ENCODE data around the gene KRT4. TPM values are rescaled to one million over a fixed set of nuclear protein-coding genes. Genes with fewer than 3 reads are reported as not detected.

KRT4 gene
- total RNA-seq, 2 donors from 2014 or later: not detected

DNA sequence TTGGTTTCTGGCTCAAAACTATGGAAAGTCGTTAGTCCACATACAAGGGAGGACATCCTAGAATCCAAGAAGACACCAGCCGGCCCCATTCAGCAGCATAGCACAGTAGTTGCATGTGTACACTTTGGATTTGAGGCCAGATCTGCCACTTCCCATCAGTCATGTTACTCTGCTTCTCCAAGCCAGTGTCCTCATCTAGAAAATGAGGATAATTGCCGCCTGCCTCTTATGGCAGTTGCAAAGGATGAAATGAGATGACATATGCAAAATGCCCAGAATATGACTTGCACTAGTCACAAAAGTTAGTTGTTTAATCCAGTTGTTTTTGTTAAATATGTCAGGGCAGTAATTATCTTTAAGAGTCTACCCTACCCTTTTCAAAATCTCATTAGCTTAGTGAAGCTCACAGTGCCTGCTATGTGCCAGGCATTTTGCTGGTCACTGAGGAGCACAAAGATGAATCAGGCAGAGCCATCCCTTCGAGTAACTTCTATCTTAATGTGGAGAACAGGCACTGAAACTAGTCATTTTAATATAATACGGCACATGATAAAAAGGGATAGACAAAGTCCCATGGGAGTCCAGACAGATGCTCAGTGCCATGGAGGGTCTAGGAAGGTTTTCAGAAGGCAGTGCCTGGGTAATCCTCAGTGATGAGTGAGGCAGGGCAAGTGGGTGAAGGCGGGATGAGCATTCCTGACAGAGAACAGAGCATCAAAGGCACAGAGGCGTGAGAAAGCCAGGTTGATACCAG, 30.2 kb downstream of the KRT4 start:
- no peak overlapping the region for H3K4me3 ChIP-seq
- TF ChIP-seq, protein P1, sequence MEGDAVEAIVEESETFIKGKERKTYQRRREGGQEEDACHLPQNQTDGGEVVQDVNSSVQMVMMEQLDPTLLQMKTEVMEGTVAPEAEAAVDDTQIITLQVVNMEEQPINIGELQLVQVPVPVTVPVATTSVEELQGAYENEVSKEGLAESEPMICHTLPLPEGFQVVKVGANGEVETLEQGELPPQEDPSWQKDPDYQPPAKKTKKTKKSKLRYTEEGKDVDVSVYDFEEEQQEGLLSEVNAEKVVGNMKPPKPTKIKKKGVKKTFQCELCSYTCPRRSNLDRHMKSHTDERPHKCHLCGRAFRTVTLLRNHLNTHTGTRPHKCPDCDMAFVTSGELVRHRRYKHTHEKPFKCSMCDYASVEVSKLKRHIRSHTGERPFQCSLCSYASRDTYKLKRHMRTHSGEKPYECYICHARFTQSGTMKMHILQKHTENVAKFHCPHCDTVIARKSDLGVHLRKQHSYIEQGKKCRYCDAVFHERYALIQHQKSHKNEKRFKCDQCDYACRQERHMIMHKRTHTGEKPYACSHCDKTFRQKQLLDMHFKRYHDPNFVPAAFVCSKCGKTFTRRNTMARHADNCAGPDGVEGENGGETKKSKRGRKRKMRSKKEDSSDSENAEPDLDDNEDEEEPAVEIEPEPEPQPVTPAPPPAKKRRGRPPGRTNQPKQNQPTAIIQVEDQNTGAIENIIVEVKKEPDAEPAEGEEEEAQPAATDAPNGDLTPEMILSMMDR (IDR thresholded peaks at IDR 0.05): no peak
- H3K27ac ChIP-seq: no peak overlapping the region
- H3K27me3 ChIP-seq (replicated peaks; ENCODE audit: insufficient read depth): no peaks in the 10 kb centered on the region
- H3K4me1 ChIP-seq (ENCODE audit: control insufficient read depth in 1 of 2, low read depth in 2 of 2): no peaks in the 10 kb centered on the region
- no peaks in the 10 kb centered on the region for H3K36me3 ChIP-seq
- H3K9me3 ChIP-seq: no peaks in the 10 kb centered on the region
- DNase-seq (ENCODE audit: low spot score) (no peak), ATAC-seq (ENCODE audit: insufficient number of reproducible peaks, low FRiP score, low read depth) (no peak)

DNA sequence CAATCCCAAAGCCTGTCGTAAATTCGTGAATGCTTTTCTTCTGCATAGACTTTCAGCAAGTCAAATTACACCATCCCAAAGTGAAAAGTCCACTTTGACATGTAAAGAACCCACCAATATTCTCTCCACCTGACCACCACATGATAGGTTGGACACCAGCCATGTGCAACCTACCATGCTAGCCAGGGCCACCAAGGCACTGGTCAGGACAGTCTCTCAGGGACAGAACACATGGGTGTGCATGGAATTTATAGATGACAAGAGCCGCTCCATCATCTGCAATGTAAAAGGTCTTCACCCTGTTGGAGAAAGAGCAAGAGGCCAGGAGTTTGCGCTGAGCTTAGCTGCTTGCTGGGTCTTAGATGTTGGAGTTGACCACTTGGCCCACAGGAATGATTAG, 31.4 kb downstream of the KRT4 start:
- Histone ChIP-seq H3K27ac (no peak overlapping the region), H3K36me3 (no peaks in the 10 kb centered on the region), H3K4me3 (no peak overlapping the region), H3K27me3 (replicated peaks; ENCODE audit: insufficient read depth) (no peaks in the 10 kb centered on the region), H3K4me1 (ENCODE audit: control insufficient read depth in 1 of 2, low read depth in 2 of 2) (no peaks in the 10 kb centered on the region), H3K9me3 (no peaks in the 10 kb centered on the region)
- TF ChIP-seq, protein P1 (IDR thresholded peaks at IDR 0.05): no peak
- DNase-seq (ENCODE audit: low spot score) (no peak), ATAC-seq (ENCODE audit: insufficient number of reproducible peaks, low FRiP score, low read depth) (no peak)

DNA sequence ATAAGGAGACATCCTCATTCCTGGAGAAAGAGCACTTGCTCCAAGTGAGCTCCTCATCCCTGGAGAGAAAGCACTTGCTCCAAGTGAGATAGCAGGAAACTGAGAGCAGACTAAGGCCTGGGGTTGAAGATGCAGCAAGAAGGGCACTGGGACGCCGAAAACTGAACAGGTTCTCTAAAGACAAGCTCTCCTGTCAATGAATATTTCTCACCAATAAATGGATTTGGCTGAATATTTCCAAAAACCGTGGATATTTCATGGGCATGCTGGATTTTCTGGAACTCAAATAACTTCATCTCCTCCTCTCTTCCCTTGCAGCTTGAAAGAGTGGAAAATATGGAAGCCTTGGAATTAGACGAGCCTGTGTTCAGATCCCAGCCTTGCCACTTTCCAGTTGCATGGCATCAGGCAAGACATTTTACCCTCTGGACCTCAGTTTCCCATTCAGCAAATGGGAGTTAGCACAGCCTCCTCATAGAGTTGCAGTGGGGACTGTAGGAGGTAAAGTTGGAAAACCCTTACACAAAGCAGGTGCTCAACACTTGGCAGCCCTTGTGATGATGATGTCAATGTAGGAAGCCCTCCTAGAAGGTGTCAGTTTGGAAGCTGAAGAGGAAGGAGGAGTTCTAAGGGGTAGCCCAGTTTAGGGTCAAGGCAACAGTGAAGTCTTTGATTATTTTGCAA, 32.4 kb downstream of the KRT4 start:
- TF ChIP-seq, protein P1 (IDR thresholded peaks at IDR 0.05): no peak
- ATAC-seq (ENCODE audit: insufficient number of reproducible peaks, low FRiP score, low read depth) (no peak), DNase-seq (ENCODE audit: low spot score) (no peak)
- H3K36me3 ChIP-seq: no peaks in the 10 kb centered on the region
- no peak overlapping the region for H3K4me3 ChIP-seq
- H3K27ac ChIP-seq: no peak overlapping the region
- H3K9me3 ChIP-seq: no peaks in the 10 kb centered on the region
- H3K4me1 ChIP-seq (ENCODE audit: control insufficient read depth in 1 of 2, low read depth in 2 of 2): no peaks in the 10 kb centered on the region
- no peaks in the 10 kb centered on the region for H3K27me3 ChIP-seq (replicated peaks; ENCODE audit: insufficient read depth)

DNA sequence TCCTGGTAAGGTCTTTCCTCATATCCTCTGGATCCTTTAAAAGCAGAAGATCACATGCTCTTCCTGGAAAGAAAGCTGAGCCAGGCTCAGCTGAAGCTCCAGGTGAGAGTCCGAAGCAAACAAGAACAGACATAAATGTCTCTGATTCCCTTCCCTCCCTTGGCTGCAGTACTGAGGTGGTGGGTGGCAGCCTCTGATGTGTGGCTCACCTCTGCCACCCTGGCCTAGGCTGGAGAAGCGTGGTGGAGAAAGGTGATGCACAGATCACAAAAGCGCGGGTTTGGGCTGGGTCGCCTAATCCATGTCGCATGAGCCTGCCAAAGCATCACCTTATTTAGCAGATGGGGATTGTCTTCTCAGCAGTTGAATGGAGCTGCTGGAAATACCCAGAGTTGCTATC, 34.0 kb downstream of the KRT4 start:
- Histone ChIP-seq H3K9me3 (no peaks in the 10 kb centered on the region), H3K36me3 (no peaks in the 10 kb centered on the region), H3K4me1 (ENCODE audit: control insufficient read depth in 1 of 2, low read depth in 2 of 2) (no peaks in the 10 kb centered on the region), H3K27me3 (replicated peaks; ENCODE audit: insufficient read depth) (no peaks in the 10 kb centered on the region), H3K27ac (no peak overlapping the region), H3K4me3 (no peak overlapping the region)
- TF ChIP-seq, protein P1 (IDR thresholded peaks at IDR 0.05): no peak
- DNase-seq (ENCODE audit: low spot score): no peak
- ATAC-seq (ENCODE audit: insufficient number of reproducible peaks, low FRiP score, low read depth): no peak

DNA sequence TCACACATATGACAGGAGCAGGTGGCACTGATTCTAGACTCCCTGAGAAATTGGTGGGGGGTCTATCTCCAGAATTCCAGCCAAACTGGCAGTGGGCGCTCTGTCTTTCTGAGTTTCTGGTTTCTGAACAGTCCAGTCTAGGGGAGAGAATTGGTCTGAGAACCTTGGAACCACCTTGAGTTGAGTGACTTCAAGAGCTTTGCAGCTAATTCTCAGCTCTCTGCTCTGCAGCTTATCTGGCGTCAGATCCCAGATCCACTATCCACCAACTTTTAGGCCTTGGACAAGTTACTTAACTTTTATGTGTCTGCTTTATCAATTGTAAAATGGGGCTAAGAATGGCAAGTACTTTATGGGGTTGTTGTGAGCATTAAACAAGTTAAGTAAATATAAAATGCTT, 35.1 kb downstream of the KRT4 start:
- no peak for DNase-seq (ENCODE audit: low spot score)
- Histone ChIP-seq H3K4me1 (ENCODE audit: control insufficient read depth in 1 of 2, low read depth in 2 of 2) (no peaks in the 10 kb centered on the region), H3K27ac (no peak overlapping the region), H3K36me3 (no peaks in the 10 kb centered on the region), H3K27me3 (replicated peaks; ENCODE audit: insufficient read depth) (no peaks in the 10 kb centered on the region), H3K4me3 (no peak overlapping the region), H3K9me3 (no peaks in the 10 kb centered on the region)
- ATAC-seq (ENCODE audit: insufficient number of reproducible peaks, low FRiP score, low read depth): no peak
- TF ChIP-seq, protein P1 (IDR thresholded peaks at IDR 0.05): no peak

Data from thoracic aorta (tissue), 2 donors.